ENCODE data around the gene MS4A4E.

MS4A4E gene

GRCh38 chr11:60169264-60169915 lies 73.5 kb downstream of the MS4A4E start:
- H3K4me2 ChIP-seq (ENCODE audit: low read depth, low read length, poor library complexity, severe bottlenecking) = no peak overlapping the region
- no peaks in the 10 kb centered on the region for H3K79me2 ChIP-seq (ENCODE audit: insufficient read depth, low read length)
- H3K4me3 ChIP-seq (ENCODE audit: insufficient read depth, low read length, poor library complexity, severe bottlenecking) = no peak overlapping the region
- TF ChIP-seq EZH2phosphoT487 (conservative IDR thresholded peaks at IDR 0.05; ENCODE audit: low read length) = no peak
- TF ChIP-seq CTCF (IDR thresholded peaks at IDR 0.05; ENCODE audit: insufficient read depth, low read length, poor library complexity, severe bottlenecking) = no peak
- H3F3A ChIP-seq (ENCODE audit: insufficient read depth) = no peaks in the 10 kb centered on the region
- no peaks in the 10 kb centered on the region for H3K9me2 ChIP-seq (replicated peaks; ENCODE audit: insufficient read depth, low read length)
- no peak overlapping the region for H3K27ac ChIP-seq (ENCODE audit: low read depth, low read length)
- H2AFZ ChIP-seq (ENCODE audit: low read depth, low read length, severe bottlenecking) = no peak overlapping the region
- no peaks in the 10 kb centered on the region for H4K20me1 ChIP-seq (ENCODE audit: low read depth, low read length)
- no peak overlapping the region for H3K9ac ChIP-seq (ENCODE audit: low read length)
- H3K36me3 ChIP-seq (ENCODE audit: low read length) = no peaks in the 10 kb centered on the region
- peaks cover 13% of the 10 kb centered on the region for H3K9me3 ChIP-seq (ENCODE audit: insufficient read depth, low read length)
- no peaks in the 10 kb centered on the region for H3K27me3 ChIP-seq (ENCODE audit: low read length)

DNA sequence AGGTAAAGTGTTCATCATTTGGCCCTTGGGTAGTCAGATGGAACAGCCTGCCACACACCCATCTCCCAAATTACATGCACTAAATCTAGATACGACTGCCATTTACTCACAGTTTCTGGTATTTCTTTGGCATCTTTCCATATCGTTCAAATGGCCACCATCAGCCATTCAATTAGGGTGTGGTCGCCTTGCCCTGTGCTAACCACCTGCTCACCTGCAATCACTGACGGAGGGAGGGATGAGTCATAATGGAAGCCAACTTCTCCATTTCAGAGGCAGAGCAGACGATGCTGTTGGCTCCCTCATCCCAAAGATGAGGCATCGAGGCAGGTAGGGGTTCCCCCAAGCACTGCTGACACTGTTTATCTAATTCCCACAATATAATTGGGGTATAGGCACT lies 74.6 kb downstream of the MS4A4E start:
- Histone ChIP-seq H3K9me3 (ENCODE audit: insufficient read depth, low read length) (peaks cover 13% of the 10 kb centered on the region), H4K20me1 (ENCODE audit: low read depth, low read length) (no peaks in the 10 kb centered on the region), H2AFZ (ENCODE audit: low read depth, low read length, severe bottlenecking) (no peak overlapping the region), H3K4me3 (ENCODE audit: insufficient read depth, low read length, poor library complexity, severe bottlenecking) (no peak overlapping the region), H3K27me3 (ENCODE audit: low read length) (no peaks in the 10 kb centered on the region), H3K9me2 (replicated peaks; ENCODE audit: insufficient read depth, low read length) (no peaks in the 10 kb centered on the region), H3K79me2 (ENCODE audit: insufficient read depth, low read length) (no peaks in the 10 kb centered on the region), H3K36me3 (ENCODE audit: low read length) (no peaks in the 10 kb centered on the region), H3K27ac (ENCODE audit: low read depth, low read length) (no peak overlapping the region), H3F3A (ENCODE audit: insufficient read depth) (no peaks in the 10 kb centered on the region), H3K4me2 (ENCODE audit: low read depth, low read length, poor library complexity, severe bottlenecking) (no peak overlapping the region), H3K9ac (ENCODE audit: low read length) (no peak overlapping the region)
- TF ChIP-seq EZH2phosphoT487 (conservative IDR thresholded peaks at IDR 0.05; ENCODE audit: low read length) = no peak
- TF ChIP-seq CTCF (IDR thresholded peaks at IDR 0.05; ENCODE audit: insufficient read depth, low read length, poor library complexity, severe bottlenecking) = no peak

GRCh38 chr11:60165951-60166350 lies 77.0 kb downstream of the MS4A4E start:
- H3K9me3 ChIP-seq (ENCODE audit: insufficient read depth, low read length) = peaks cover 13% of the 10 kb centered on the region
- no peaks in the 10 kb centered on the region for H3K36me3 ChIP-seq (ENCODE audit: low read length)
- H4K20me1 ChIP-seq (ENCODE audit: low read depth, low read length) = no peaks in the 10 kb centered on the region
- no peak overlapping the region for H3K27ac ChIP-seq (ENCODE audit: low read depth, low read length)
- H3K27me3 ChIP-seq (ENCODE audit: low read length) = no peaks in the 10 kb centered on the region
- no peak overlapping the region for H3K9ac ChIP-seq (ENCODE audit: low read length)
- no peak overlapping the region for H3K4me3 ChIP-seq (ENCODE audit: insufficient read depth, low read length, poor library complexity, severe bottlenecking)
- no peaks in the 10 kb centered on the region for H3F3A ChIP-seq (ENCODE audit: insufficient read depth)
- H3K79me2 ChIP-seq (ENCODE audit: insufficient read depth, low read length) = no peaks in the 10 kb centered on the region
- H3K4me2 ChIP-seq (ENCODE audit: low read depth, low read length, poor library complexity, severe bottlenecking) = no peak overlapping the region
- no peaks in the 10 kb centered on the region for H3K9me2 ChIP-seq (replicated peaks; ENCODE audit: insufficient read depth, low read length)
- H2AFZ ChIP-seq (ENCODE audit: low read depth, low read length, severe bottlenecking) = no peak overlapping the region
- TF ChIP-seq EZH2phosphoT487 (conservative IDR thresholded peaks at IDR 0.05; ENCODE audit: low read length) = no peak

DNA sequence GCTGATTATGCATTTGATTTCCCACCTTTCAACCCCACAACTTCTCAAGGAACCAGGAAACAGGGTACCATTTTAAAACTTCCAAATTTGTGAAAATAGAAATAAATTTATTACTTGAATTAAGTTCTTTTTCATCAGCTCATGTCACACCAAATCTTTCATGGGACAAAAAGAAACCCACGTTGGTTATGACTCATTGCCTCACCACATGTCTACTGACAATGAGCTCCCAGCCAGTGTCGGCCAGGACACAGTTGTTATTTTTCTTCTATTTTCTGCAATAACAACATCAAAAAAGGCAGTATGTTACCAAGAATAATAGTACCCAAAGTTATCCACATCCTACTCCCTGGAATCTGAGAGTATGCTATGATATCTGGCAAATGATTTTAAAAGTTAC lies 77.4 kb downstream of the MS4A4E start:
- Histone ChIP-seq H3K4me3 (ENCODE audit: insufficient read depth, low read length, poor library complexity, severe bottlenecking) (no peak overlapping the region), H3K4me2 (ENCODE audit: low read depth, low read length, poor library complexity, severe bottlenecking) (no peak overlapping the region), H3F3A (ENCODE audit: insufficient read depth) (no peaks in the 10 kb centered on the region), H3K9me2 (replicated peaks; ENCODE audit: insufficient read depth, low read length) (no peaks in the 10 kb centered on the region), H2AFZ (ENCODE audit: low read depth, low read length, severe bottlenecking) (no peak overlapping the region), H3K79me2 (ENCODE audit: insufficient read depth, low read length) (no peaks in the 10 kb centered on the region), H4K20me1 (ENCODE audit: low read depth, low read length) (no peaks in the 10 kb centered on the region), H3K36me3 (ENCODE audit: low read length) (no peaks in the 10 kb centered on the region), H3K27ac (ENCODE audit: low read depth, low read length) (no peak overlapping the region), H3K9me3 (ENCODE audit: insufficient read depth, low read length) (peaks cover 13% of the 10 kb centered on the region), H3K9ac (ENCODE audit: low read length) (no peak overlapping the region), H3K27me3 (ENCODE audit: low read length) (no peaks in the 10 kb centered on the region)
- TF ChIP-seq CTCF (IDR thresholded peaks at IDR 0.05; ENCODE audit: insufficient read depth, low read length, poor library complexity, severe bottlenecking) (no peak), EZH2phosphoT487 (conservative IDR thresholded peaks at IDR 0.05; ENCODE audit: low read length) (no peak)

All from SU-DHL-6 (cell line).